ENCODE results near the gene ZBTB44. TPM values are rescaled to one million over a fixed set of nuclear protein-coding genes. Genes with fewer than 3 reads are reported as not detected.
"Not testable (repeated sequence)": the region's sequence is repeated elsewhere in the genome, so short reads cannot be mapped to it uniquely, and the experiment has no call there.

The ZBTB44 gene
- total RNA-seq, 2 donors from 2014 or later, result 25.4 to 32.9 TPM

GRCh38 chr11:130246738-130247137 lies 68.0 kb downstream of the ZBTB44 start:
- DNase-seq, result no peak
- Histone ChIP-seq H3K4me3 (no peak overlapping the region), H3K27ac (no peak overlapping the region), H3K4me1 (no peaks in the 10 kb centered on the region), H3K36me3 (replicated peaks in 1 of 2; ENCODE audit: insufficient read depth in 1 of 2, low read depth in 2 of 2) (no peaks in the 10 kb centered on the region), H3K9me3 (no peaks in the 10 kb centered on the region), H3K27me3 (no peaks in the 10 kb centered on the region)
- TF ChIP-seq POLR2A (IDR thresholded peaks at IDR 0.05) (no peak), CTCF (IDR thresholded peaks at IDR 0.05) (no peak)
- ATAC-seq, result no peak
- 89 to 93% methylated on average over 3 of the region's 3 CpGs for WGBS, 2 donors
- intact Hi-C loops (cut with DNase I), result no loop called here

GRCh38 chr11:130246270-130246669 lies 68.4 kb downstream of the ZBTB44 start:
- Histone ChIP-seq H3K4me3 (no peak overlapping the region), H3K36me3 (replicated peaks in 1 of 2; ENCODE audit: insufficient read depth in 1 of 2, low read depth in 2 of 2) (no peaks in the 10 kb centered on the region), H3K4me1 (no peaks in the 10 kb centered on the region), H3K27ac (no peak overlapping the region), H3K9me3 (no peaks in the 10 kb centered on the region), H3K27me3 (no peaks in the 10 kb centered on the region)
- intact Hi-C loops (cut with DNase I), result no loop called here
- ATAC-seq, result no peak
- TF ChIP-seq POLR2A (IDR thresholded peaks at IDR 0.05) (no peak), CTCF (IDR thresholded peaks at IDR 0.05) (no peak)
- WGBS, 2 donors, result 55 to 59% methylated on average over 1 of the region's 1 CpG
- no peak for DNase-seq

- H3K27me3 ChIP-seq; H3K4me1 ChIP-seq; H3K4me3 ChIP-seq; DNase-seq; intact Hi-C loops (cut with DNase I); H3K36me3 ChIP-seq (replicated peaks in 1 of 2; ENCODE audit: insufficient read depth in 1 of 2, low read depth in 2 of 2); ATAC-seq; H3K9me3 ChIP-seq; H3K27ac ChIP-seq: not testable (repeated sequence)
- WGBS, 2 donors, result 61 to 68% methylated on average over 6 of the region's 6 CpGs
These were observed 69.3 kb downstream of the ZBTB44 start for GRCh38 chr11:130245375-130245774.

GRCh38 chr11:130244848-130245247 lies 69.9 kb downstream of the ZBTB44 start:
- 97% methylated on average over 3 of the region's 3 CpGs for WGBS, 2 donors
- ATAC-seq (no peak), DNase-seq (no peak)
- Histone ChIP-seq H3K4me3 (no peak overlapping the region), H3K4me1 (no peaks in the 10 kb centered on the region), H3K27me3 (no peaks in the 10 kb centered on the region), H3K36me3 (replicated peaks in 1 of 2; ENCODE audit: insufficient read depth in 1 of 2, low read depth in 2 of 2) (no peaks in the 10 kb centered on the region), H3K9me3 (no peaks in the 10 kb centered on the region), H3K27ac (no peak overlapping the region)
- TF ChIP-seq CTCF (IDR thresholded peaks at IDR 0.05) (no peak), POLR2A (IDR thresholded peaks at IDR 0.05) (no peak)
- intact Hi-C loops (cut with DNase I), result no loop called here

GRCh38 chr11:130243816-130244215 lies 70.9 kb downstream of the ZBTB44 start:
- DNase-seq (no peak), ATAC-seq (no peak)
- Histone ChIP-seq H3K27ac (no peak overlapping the region), H3K4me3 (no peak overlapping the region), H3K4me1 (no peaks in the 10 kb centered on the region), H3K27me3 (no peaks in the 10 kb centered on the region), H3K9me3 (no peaks in the 10 kb centered on the region), H3K36me3 (replicated peaks in 1 of 2; ENCODE audit: insufficient read depth in 1 of 2, low read depth in 2 of 2) (peaks cover 0 to 2% of the 10 kb centered on the region in 2 donors)
- WGBS, 2 donors, result 85 to 94% methylated on average over 2 of the region's 2 CpGs
- intact Hi-C loops (cut with DNase I), result no loop called here
- TF ChIP-seq POLR2A (IDR thresholded peaks at IDR 0.05), result no peak
- no peak for TF ChIP-seq CTCF (IDR thresholded peaks at IDR 0.05)

Measured in body of pancreas (tissue), 4 donors.